ENCODE results near the gene TTC7B.

Gene TTC7B

GRCh38 chr14:90555126-90556011 is 260.9 kb downstream of the TTC7B start:
- no peak overlapping the region for H3K27ac ChIP-seq (ENCODE audit: insufficient read depth, low read depth, low read length, poor library complexity, severe bottlenecking)

GRCh38 chr14:90554341-90554740 is 261.9 kb downstream of the TTC7B start:
- no peaks in the 10 kb centered on the region for H3K36me3 ChIP-seq (ENCODE audit: control insufficient read depth, insufficient read depth, low read length)
- no peak overlapping the region for H3K4me3 ChIP-seq (ENCODE audit: insufficient read depth, low read depth, low read length)
- no peaks in the 10 kb centered on the region for H3K9me3 ChIP-seq (ENCODE audit: control insufficient read depth, low read length)
- no peak overlapping the region for H3K27ac ChIP-seq (ENCODE audit: insufficient read depth, low read depth, low read length, poor library complexity, severe bottlenecking)
- whole genome bisulfite sequencing, 2 experiments: 88 to 90% methylated on average over 13 of the region's 13 CpGs
- no peaks in the 10 kb centered on the region for H3K27me3 ChIP-seq (ENCODE audit: control insufficient read depth, insufficient read depth, low read length, poor library complexity, severe bottlenecking)
- peaks cover 35% of the 10 kb centered on the region for H3K4me1 ChIP-seq (ENCODE audit: control insufficient read depth, insufficient read depth, low read length)

More at GRCh38 chr14:90555126-90556011, 260.9 kb downstream of the TTC7B start:
- H3K27me3 ChIP-seq (ENCODE audit: control insufficient read depth, insufficient read depth, low read length, poor library complexity, severe bottlenecking): no peaks in the 10 kb centered on the region
- WGBS, 2 experiments: 84 to 89% methylated on average over 21 of the region's 21 CpGs
- no peaks in the 10 kb centered on the region for H3K9me3 ChIP-seq (ENCODE audit: control insufficient read depth, low read length)
- no peak overlapping the region for H3K4me3 ChIP-seq (ENCODE audit: insufficient read depth, low read depth, low read length)
- H3K36me3 ChIP-seq (ENCODE audit: control insufficient read depth, insufficient read depth, low read length): no peaks in the 10 kb centered on the region
- H3K4me1 ChIP-seq (ENCODE audit: control insufficient read depth, insufficient read depth, low read length): peaks cover 35% of the 10 kb centered on the region

GRCh38 chr14:90553921-90554336 is 262.3 kb downstream of the TTC7B start:
- 80 to 86% methylated on average over 9 of the region's 9 CpGs for WGBS, 2 experiments
- Histone ChIP-seq H3K4me1 (ENCODE audit: control insufficient read depth, insufficient read depth, low read length) (peaks cover 35% of the 10 kb centered on the region), H3K36me3 (ENCODE audit: control insufficient read depth, insufficient read depth, low read length) (no peaks in the 10 kb centered on the region), H3K9me3 (ENCODE audit: control insufficient read depth, low read length) (no peaks in the 10 kb centered on the region), H3K4me3 (ENCODE audit: insufficient read depth, low read depth, low read length) (no peak overlapping the region), H3K27me3 (ENCODE audit: control insufficient read depth, insufficient read depth, low read length, poor library complexity, severe bottlenecking) (no peaks in the 10 kb centered on the region), H3K27ac (ENCODE audit: insufficient read depth, low read depth, low read length, poor library complexity, severe bottlenecking) (no peak overlapping the region)

GRCh38 chr14:90553298-90553920 is 262.8 kb downstream of the TTC7B start:
- Histone ChIP-seq H3K27me3 (ENCODE audit: control insufficient read depth, insufficient read depth, low read length, poor library complexity, severe bottlenecking) (no peaks in the 10 kb centered on the region), H3K36me3 (ENCODE audit: control insufficient read depth, insufficient read depth, low read length) (no peaks in the 10 kb centered on the region), H3K27ac (ENCODE audit: insufficient read depth, low read depth, low read length, poor library complexity, severe bottlenecking) (no peak overlapping the region), H3K9me3 (ENCODE audit: control insufficient read depth, low read length) (no peaks in the 10 kb centered on the region), H3K4me1 (ENCODE audit: control insufficient read depth, insufficient read depth, low read length) (peaks cover 35% of the 10 kb centered on the region), H3K4me3 (ENCODE audit: insufficient read depth, low read depth, low read length) (no peak overlapping the region)
- WGBS, 2 experiments: 90 to 91% methylated on average over 14 of the region's 14 CpGs

GRCh38 chr14:90552465-90553297 is 263.5 kb downstream of the TTC7B start:
- Histone ChIP-seq H3K4me3 (ENCODE audit: insufficient read depth, low read depth, low read length) (no peak overlapping the region), H3K36me3 (ENCODE audit: control insufficient read depth, insufficient read depth, low read length) (no peaks in the 10 kb centered on the region), H3K9me3 (ENCODE audit: control insufficient read depth, low read length) (no peaks in the 10 kb centered on the region), H3K4me1 (ENCODE audit: control insufficient read depth, insufficient read depth, low read length) (peaks cover 35% of the 10 kb centered on the region), H3K27ac (ENCODE audit: insufficient read depth, low read depth, low read length, poor library complexity, severe bottlenecking) (no peak overlapping the region), H3K27me3 (ENCODE audit: control insufficient read depth, insufficient read depth, low read length, poor library complexity, severe bottlenecking) (no peaks in the 10 kb centered on the region)
- 92 to 93% methylated on average over 17 of the region's 17 CpGs for WGBS, 2 experiments

- Histone ChIP-seq H3K9me3 (ENCODE audit: control insufficient read depth, low read length) (no peaks in the 10 kb centered on the region), H3K4me3 (ENCODE audit: insufficient read depth, low read depth, low read length) (no peak overlapping the region), H3K4me1 (ENCODE audit: control insufficient read depth, insufficient read depth, low read length) (peaks cover 33% of the 10 kb centered on the region), H3K27me3 (ENCODE audit: control insufficient read depth, insufficient read depth, low read length, poor library complexity, severe bottlenecking) (no peaks in the 10 kb centered on the region), H3K27ac (ENCODE audit: insufficient read depth, low read depth, low read length, poor library complexity, severe bottlenecking) (no peak overlapping the region), H3K36me3 (ENCODE audit: control insufficient read depth, insufficient read depth, low read length) (no peaks in the 10 kb centered on the region)
- WGBS, 2 experiments: 85 to 88% methylated on average over 11 of the region's 11 CpGs
Observed at GRCh38 chr14:90551733-90552464, 264.3 kb downstream of the TTC7B start.

GRCh38 chr14:90551070-90551704 is 265.0 kb downstream of the TTC7B start:
- no peaks in the 10 kb centered on the region for H3K36me3 ChIP-seq (ENCODE audit: control insufficient read depth, insufficient read depth, low read length)
- no peaks in the 10 kb centered on the region for H3K27me3 ChIP-seq (ENCODE audit: control insufficient read depth, insufficient read depth, low read length, poor library complexity, severe bottlenecking)
- peaks cover 31% of the 10 kb centered on the region for H3K4me1 ChIP-seq (ENCODE audit: control insufficient read depth, insufficient read depth, low read length)
- WGBS, 2 experiments: 94% methylated on average over 5 of the region's 6 CpGs
- no peak overlapping the region for H3K4me3 ChIP-seq (ENCODE audit: insufficient read depth, low read depth, low read length)
- H3K9me3 ChIP-seq (ENCODE audit: control insufficient read depth, low read length): no peaks in the 10 kb centered on the region
- H3K27ac ChIP-seq (ENCODE audit: insufficient read depth, low read depth, low read length, poor library complexity, severe bottlenecking): no peak overlapping the region

GRCh38 chr14:90549794-90550641 is 266.2 kb downstream of the TTC7B start:
- H3K4me1 ChIP-seq (ENCODE audit: control insufficient read depth, insufficient read depth, low read length): peaks cover 26% of the 10 kb centered on the region
- H3K36me3 ChIP-seq (ENCODE audit: control insufficient read depth, insufficient read depth, low read length): no peaks in the 10 kb centered on the region
- WGBS, 2 experiments: 91 to 92% methylated on average over 10 of the region's 10 CpGs
- no peaks in the 10 kb centered on the region for H3K27me3 ChIP-seq (ENCODE audit: control insufficient read depth, insufficient read depth, low read length, poor library complexity, severe bottlenecking)
- H3K27ac ChIP-seq (ENCODE audit: insufficient read depth, low read depth, low read length, poor library complexity, severe bottlenecking): no peak overlapping the region
- no peaks in the 10 kb centered on the region for H3K9me3 ChIP-seq (ENCODE audit: control insufficient read depth, low read length)
- H3K4me3 ChIP-seq (ENCODE audit: insufficient read depth, low read depth, low read length): no peak overlapping the region

GRCh38 chr14:90548455-90548854 is 267.8 kb downstream of the TTC7B start:
- Histone ChIP-seq H3K27me3 (ENCODE audit: control insufficient read depth, insufficient read depth, low read length, poor library complexity, severe bottlenecking) (no peaks in the 10 kb centered on the region), H3K36me3 (ENCODE audit: control insufficient read depth, insufficient read depth, low read length) (no peaks in the 10 kb centered on the region), H3K9me3 (ENCODE audit: control insufficient read depth, low read length) (no peaks in the 10 kb centered on the region), H3K4me1 (ENCODE audit: control insufficient read depth, insufficient read depth, low read length) (peaks cover 25% of the 10 kb centered on the region), H3K4me3 (ENCODE audit: insufficient read depth, low read depth, low read length) (no peak overlapping the region), H3K27ac (ENCODE audit: insufficient read depth, low read depth, low read length, poor library complexity, severe bottlenecking) (no peak overlapping the region)
- WGBS, 2 experiments: 91 to 94% methylated on average over 3 of the region's 3 CpGs
